Activated naive CD8-positive, alpha-beta T cell treated with anti-CD3 and anti-CD28 coated beads for 36 hours (primary cell): ENCODE results near the gene HLA-A. TPM values are rescaled to one million over a fixed set of nuclear protein-coding genes. Genes with fewer than 3 reads are reported as not detected.

Experiments used
- DNase-seq: peaks from one replicate; pipeline ENCODE4 v3.0.0; 2021
- H3K27ac Mint-ChIP-seq: one replicate; pipeline ENCODE4 v1.8.0; 2022; ENCODE audit warnings: mild to moderate bottlenecking, moderate library complexity, mixed read lengths
- H3K27me3 Mint-ChIP-seq: one replicate; pipeline ENCODE4 v1.8.0; 2022; ENCODE audit warnings: mild to moderate bottlenecking, mixed read lengths
- H3K36me3 Mint-ChIP-seq: one replicate; pipeline ENCODE4 v1.8.0; 2021; ENCODE audit warnings: mild to moderate bottlenecking, mixed read lengths
- H3K4me1 Mint-ChIP-seq: one replicate; pipeline ENCODE4 v1.8.0; 2021; ENCODE audit warnings: mixed read lengths
- H3K4me3 Mint-ChIP-seq: one replicate; pipeline ENCODE4 v1.8.0; 2022; ENCODE audit warnings: mild to moderate bottlenecking, moderate library complexity, mixed read lengths
- H3K9me3 Mint-ChIP-seq: one replicate; pipeline ENCODE4 v1.8.0; 2022; ENCODE audit warnings: mixed read lengths
- total RNA-seq, 2 experiments: library from RNA; stranded (reverse); gene quantifications; one replicate each; pipeline ENCODE4 v1.2.3, GENCODE V29; 2021

HLA-A gene
- total RNA-seq, result 1,000 to 10,000 TPM; 1,111 to 1,119 TPM

DNA sequence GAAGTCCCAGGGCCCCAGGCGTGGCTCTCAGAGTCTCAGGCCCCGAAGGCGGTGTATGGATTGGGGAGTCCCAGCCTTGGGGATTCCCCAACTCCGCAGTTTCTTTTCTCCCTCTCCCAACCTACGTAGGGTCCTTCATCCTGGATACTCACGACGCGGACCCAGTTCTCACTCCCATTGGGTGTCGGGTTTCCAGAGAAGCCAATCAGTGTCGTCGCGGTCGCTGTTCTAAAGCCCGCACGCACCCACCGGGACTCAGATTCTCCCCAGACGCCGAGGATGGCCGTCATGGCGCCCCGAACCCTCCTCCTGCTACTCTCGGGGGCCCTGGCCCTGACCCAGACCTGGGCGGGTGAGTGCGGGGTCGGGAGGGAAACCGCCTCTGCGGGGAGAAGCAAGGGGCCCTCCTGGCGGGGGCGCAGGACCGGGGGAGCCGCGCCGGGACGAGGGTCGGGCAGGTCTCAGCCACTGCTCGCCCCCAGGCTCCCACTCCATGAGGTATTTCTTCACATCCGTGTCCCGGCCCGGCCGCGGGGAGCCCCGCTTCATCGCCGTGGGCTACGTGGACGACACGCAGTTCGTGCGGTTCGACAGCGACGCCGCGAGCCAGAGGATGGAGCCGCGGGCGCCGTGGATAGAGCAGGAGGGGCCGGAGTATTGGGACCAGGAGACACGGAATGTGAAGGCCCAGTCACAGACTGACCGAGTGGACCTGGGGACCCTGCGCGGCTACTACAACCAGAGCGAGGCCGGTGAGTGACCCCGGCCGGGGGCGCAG lies at the start of gene HLA-A:
Gene HLA-A, plus strand, starts transcription at position 258 of the 778 bp plus-strand sequence. Its CDS starts 22 bp downstream, at position 280.
- Mint-ChIP-seq H3K4me3 (peak within 1 kb of the TSS; percentile 93), H3K4me1 (peaks cover 55% of the 10 kb centered on the region), H3K27ac (peak within 1 kb of the TSS; percentile 100), H3K9me3 (no peaks in the 10 kb centered on the region), H3K27me3 (peaks cover 3% of the 10 kb centered on the region), H3K36me3 (peaks cover 46% of the 10 kb centered on the region)
- peak; percentile 88 for DNase-seq

DNA sequence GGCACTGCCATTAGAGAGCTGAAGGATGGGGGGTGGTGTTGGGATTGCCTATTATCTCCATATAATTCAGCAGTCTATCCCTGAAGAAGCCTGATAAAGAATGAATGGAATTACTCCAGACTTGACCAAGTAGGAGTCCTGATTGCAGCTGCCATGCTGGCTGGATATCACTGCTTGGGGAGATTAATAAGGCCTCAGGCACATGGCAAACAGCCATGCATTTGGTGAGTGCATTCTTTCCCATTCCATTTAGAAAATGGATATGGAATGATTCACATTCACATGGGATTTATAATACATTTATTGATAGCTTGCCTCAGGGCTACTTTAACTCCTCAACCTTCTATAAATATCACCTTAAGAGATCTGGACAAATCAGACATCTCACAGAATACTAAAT lies 49.6 kb upstream of the HLA-A start:
- Mint-ChIP-seq H3K27ac (no peak overlapping the region), H3K27me3 (peaks cover 4% of the 10 kb centered on the region), H3K36me3 (peaks cover 2% of the 10 kb centered on the region), H3K4me3 (no peak overlapping the region), H3K9me3 (no peaks in the 10 kb centered on the region), H3K4me1 (peaks cover 2% of the 10 kb centered on the region)
- no peak for DNase-seq

DNA sequence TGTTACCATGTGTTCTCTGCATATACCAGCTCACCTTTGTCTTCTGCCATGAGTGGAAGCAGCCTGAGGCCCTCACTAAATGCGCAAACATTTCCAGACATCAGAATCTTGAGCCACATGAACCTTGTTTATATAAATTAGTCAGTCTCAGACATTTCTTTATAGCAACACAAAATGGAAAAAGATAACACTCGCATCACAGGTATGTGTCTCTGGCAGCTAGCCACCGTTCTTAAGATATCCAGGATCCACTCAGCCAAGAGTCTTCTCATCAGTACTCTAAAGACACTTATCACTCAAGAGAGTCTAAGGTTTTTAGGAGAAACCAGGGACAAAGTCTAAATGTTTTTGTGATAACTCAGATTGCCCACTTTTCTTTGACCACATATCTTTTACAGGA lies 43.1 kb upstream of the HLA-A start:
- H3K9me3 Mint-ChIP-seq, result peaks cover 2% of the 10 kb centered on the region

DNA sequence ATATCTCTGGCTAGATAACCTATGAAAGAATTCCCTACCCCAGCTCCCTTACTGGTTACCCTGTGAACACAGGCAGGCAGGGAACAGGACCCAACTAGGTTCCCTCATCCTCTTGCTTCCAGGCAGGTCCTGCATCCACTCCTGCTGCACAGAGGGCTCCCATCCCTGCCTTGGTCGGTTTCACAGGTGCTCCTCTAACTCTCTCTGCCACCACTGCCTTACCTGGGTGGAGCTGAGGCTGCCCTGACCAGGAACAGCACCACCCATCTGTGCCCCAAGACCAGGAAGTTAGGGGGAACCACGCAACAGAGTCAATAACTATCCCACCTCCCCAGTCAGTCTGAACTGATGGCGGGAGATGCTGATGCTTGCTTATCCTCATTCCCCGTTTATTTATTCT lies 37.0 kb upstream of the HLA-A start:
- Mint-ChIP-seq H3K4me3 (no peak overlapping the region), H3K4me1 (peaks cover 5% of the 10 kb centered on the region), H3K27me3 (peaks cover 13% of the 10 kb centered on the region), H3K36me3 (no peaks in the 10 kb centered on the region), H3K9me3 (no peaks in the 10 kb centered on the region), H3K27ac (no peak overlapping the region)
- DNase-seq, result no peak

More for the DNA sequence above, 43.1 kb upstream of the HLA-A start:
- no peak overlapping the region for H3K4me3 Mint-ChIP-seq
- no peaks in the 10 kb centered on the region for H3K4me1 Mint-ChIP-seq
- no peak overlapping the region for H3K27ac Mint-ChIP-seq
- H3K27me3 Mint-ChIP-seq, result peaks cover 12% of the 10 kb centered on the region
- peaks cover 1% of the 10 kb centered on the region for H3K36me3 Mint-ChIP-seq
- DNase-seq, result no peak

DNA sequence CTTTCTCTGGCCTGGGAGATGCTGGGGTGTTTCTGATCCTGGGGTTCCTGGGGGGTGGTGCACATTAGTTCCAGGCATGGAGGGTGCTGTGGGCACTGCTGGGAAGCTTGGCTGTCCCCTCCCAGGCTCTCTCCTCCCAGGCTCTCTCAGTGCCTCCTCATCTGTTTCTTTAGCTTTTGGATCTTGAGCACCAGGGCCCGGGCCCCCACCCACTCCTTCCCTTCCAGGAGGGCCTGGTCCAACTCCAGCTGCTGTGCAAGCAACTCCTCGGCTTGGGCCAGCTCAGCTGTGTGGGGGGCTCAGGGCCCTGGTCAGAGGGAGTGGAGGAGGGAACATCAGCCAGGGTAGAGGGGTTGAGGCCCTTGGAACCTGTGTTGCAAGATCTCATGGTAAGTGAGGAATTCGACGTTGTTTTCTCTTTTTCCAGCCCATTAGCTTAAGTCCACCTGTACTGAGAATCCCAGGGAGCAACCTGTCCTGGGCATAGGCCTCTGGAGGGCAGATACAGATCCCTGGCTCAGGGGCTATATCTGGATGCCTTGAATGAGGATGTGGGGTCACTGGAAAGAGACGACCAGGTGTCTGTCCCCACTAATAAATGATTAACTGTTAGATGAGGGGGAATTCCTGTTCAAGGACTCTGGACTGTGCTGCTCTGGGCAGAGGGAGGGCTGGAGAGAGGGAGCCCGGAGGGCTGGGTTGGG lies 34.5 kb upstream of the HLA-A start:
- no peak for DNase-seq
- no peaks in the 10 kb centered on the region for H3K36me3 Mint-ChIP-seq

DNA sequence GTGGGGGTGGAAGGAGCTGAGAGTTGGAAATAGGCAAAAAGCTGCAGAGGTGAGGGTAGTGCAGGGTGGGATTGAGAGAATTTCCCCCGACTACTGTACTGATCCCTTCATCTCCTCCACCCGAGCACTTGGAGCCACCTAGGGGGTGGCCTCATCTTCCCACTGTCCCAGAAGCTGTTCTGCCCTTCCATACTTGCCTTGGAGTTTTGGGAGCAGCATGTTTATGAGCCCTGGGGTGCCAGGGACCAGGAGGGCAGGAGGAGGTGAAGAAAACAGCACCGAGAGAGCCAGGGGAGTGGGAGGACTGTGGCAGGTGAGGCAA lies 34.0 kb upstream of the HLA-A start:
- no peak for DNase-seq
- H3K4me3 Mint-ChIP-seq, result no peak overlapping the region
- no peaks in the 10 kb centered on the region for H3K9me3 Mint-ChIP-seq
- peaks cover 18% of the 10 kb centered on the region for H3K27me3 Mint-ChIP-seq
- H3K4me1 Mint-ChIP-seq, result peaks cover 5% of the 10 kb centered on the region
- no peak overlapping the region for H3K27ac Mint-ChIP-seq
- no peaks in the 10 kb centered on the region for H3K36me3 Mint-ChIP-seq

More for the DNA sequence above, 34.5 kb upstream of the HLA-A start:
- Mint-ChIP-seq H3K4me1 (peaks cover 5% of the 10 kb centered on the region), H3K27me3 (peaks cover 18% of the 10 kb centered on the region), H3K4me3 (no peak overlapping the region), H3K27ac (no peak overlapping the region), H3K9me3 (no peaks in the 10 kb centered on the region)

DNA sequence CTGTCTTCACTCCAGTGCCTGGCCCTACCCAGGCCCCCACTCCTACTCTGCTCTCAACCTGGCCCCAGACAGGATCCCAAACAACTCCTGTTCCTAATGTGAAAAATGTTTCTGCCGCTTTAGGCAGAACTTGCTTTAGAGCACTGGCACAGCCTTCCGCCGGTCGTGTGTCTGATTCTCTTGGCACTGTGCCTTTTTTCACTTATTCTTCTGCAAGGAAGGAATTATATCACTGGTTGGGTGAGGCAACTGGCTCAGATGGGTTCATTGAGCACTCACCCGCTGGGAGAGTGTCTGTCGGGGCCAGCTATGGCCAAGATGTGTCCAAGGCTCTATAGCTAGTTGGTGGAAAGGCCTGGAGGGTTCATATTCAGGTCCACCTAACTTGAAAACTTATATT lies 33.6 kb upstream of the HLA-A start:
- no peaks in the 10 kb centered on the region for H3K9me3 Mint-ChIP-seq
- no peak for DNase-seq
- no peak overlapping the region for H3K4me3 Mint-ChIP-seq
- peaks cover 5% of the 10 kb centered on the region for H3K4me1 Mint-ChIP-seq
- H3K36me3 Mint-ChIP-seq, result no peaks in the 10 kb centered on the region
- H3K27me3 Mint-ChIP-seq, result peaks cover 18% of the 10 kb centered on the region
- H3K27ac Mint-ChIP-seq, result no peak overlapping the region

DNA sequence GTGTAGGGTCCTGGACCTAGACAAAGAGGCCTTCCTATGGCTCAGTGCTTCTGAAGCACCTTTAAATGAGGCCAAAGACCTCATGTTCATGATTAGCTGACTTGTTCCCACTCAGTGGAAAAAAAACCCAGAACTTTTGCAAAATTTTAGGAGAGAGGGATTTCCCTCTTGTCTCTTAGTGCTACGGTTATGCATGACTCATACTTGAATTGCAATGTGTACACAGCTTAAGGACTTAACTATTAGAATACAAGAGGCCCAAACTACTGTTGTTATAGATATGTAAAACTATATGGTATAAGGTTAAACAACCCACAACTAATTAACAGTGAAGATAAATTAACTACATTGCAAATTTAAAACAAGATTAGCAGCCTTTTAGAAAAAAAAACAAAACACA lies 32.3 kb upstream of the HLA-A start:
- Mint-ChIP-seq H3K9me3 (no peaks in the 10 kb centered on the region), H3K4me3 (no peak overlapping the region), H3K27ac (no peak overlapping the region), H3K36me3 (no peaks in the 10 kb centered on the region), H3K27me3 (peaks cover 18% of the 10 kb centered on the region), H3K4me1 (peaks cover 5% of the 10 kb centered on the region)
- DNase-seq, result no peak

DNA sequence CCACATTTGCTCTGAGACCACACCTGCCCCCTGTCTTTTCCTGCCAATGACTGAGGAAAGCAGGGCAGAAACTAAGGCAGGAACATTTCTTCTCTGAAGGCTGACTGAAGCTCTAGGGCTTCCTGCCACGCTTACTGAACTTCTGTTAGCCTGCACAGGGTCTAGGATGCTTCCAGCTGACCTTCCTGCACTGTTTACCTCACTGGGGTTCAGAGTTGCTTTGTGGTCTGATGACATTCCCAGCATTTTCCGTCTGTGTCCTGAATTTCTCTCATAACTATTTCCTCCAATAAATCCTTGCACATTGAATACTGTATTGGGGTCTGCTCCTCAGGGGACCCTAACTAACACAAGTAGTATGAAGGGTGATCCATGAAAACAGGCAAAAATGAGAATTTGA lies 29.5 kb upstream of the HLA-A start:
- H3K4me1 Mint-ChIP-seq, result peaks cover 5% of the 10 kb centered on the region
- no peaks in the 10 kb centered on the region for H3K9me3 Mint-ChIP-seq
- no peak for DNase-seq
- peaks cover 15% of the 10 kb centered on the region for H3K27me3 Mint-ChIP-seq
- H3K36me3 Mint-ChIP-seq, result no peaks in the 10 kb centered on the region
- H3K27ac Mint-ChIP-seq, result no peak overlapping the region
- H3K4me3 Mint-ChIP-seq, result no peak overlapping the region

DNA sequence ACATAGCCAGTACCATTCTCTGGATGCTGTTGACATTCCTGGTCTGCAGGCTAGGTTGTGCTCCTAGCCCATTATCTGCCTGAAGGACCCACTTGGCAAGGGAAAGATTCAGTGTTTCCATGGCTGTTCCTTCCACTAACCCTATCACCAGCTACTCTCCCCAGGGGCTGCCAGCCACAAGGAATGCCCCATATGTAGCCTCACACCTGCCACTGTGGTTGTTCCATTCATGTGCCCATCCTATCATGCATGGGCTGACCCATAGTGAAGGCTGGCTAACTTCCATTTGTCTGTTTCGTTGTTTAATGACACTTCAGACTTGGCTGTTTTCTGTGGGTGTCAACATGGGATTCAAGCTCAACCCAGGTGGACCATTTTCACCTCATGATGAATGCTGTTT lies 25.6 kb upstream of the HLA-A start:
- H3K27me3 Mint-ChIP-seq, result peaks cover 8% of the 10 kb centered on the region
- H3K36me3 Mint-ChIP-seq, result no peaks in the 10 kb centered on the region
- DNase-seq, result no peak
- H3K9me3 Mint-ChIP-seq, result no peaks in the 10 kb centered on the region
- no peaks in the 10 kb centered on the region for H3K4me1 Mint-ChIP-seq
- no peak overlapping the region for H3K27ac Mint-ChIP-seq
- H3K4me3 Mint-ChIP-seq, result no peak overlapping the region

DNA sequence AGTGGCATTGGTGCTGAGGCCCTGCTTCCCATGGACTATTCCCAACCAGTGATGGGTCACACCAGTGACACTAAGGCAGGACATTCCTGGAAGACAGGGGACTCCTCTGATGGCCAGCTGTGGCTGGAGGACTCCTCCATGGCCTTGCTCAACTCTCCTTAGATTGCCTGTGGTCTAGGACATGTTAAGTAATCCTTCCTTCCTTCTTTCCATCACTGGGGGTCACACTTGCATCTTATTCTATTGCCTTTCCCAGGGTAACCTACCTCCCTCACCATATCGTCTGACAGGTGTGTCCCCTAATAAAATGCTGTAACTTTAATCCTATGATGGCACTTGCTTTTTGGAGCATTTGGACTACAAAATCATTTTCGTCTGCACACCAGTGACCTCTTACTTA lies 24.5 kb upstream of the HLA-A start:
- no peak overlapping the region for H3K27ac Mint-ChIP-seq
- no peak for DNase-seq
- no peaks in the 10 kb centered on the region for H3K9me3 Mint-ChIP-seq
- H3K27me3 Mint-ChIP-seq, result no peaks in the 10 kb centered on the region
- H3K4me3 Mint-ChIP-seq, result no peak overlapping the region
- no peaks in the 10 kb centered on the region for H3K36me3 Mint-ChIP-seq
- H3K4me1 Mint-ChIP-seq, result no peaks in the 10 kb centered on the region

DNA sequence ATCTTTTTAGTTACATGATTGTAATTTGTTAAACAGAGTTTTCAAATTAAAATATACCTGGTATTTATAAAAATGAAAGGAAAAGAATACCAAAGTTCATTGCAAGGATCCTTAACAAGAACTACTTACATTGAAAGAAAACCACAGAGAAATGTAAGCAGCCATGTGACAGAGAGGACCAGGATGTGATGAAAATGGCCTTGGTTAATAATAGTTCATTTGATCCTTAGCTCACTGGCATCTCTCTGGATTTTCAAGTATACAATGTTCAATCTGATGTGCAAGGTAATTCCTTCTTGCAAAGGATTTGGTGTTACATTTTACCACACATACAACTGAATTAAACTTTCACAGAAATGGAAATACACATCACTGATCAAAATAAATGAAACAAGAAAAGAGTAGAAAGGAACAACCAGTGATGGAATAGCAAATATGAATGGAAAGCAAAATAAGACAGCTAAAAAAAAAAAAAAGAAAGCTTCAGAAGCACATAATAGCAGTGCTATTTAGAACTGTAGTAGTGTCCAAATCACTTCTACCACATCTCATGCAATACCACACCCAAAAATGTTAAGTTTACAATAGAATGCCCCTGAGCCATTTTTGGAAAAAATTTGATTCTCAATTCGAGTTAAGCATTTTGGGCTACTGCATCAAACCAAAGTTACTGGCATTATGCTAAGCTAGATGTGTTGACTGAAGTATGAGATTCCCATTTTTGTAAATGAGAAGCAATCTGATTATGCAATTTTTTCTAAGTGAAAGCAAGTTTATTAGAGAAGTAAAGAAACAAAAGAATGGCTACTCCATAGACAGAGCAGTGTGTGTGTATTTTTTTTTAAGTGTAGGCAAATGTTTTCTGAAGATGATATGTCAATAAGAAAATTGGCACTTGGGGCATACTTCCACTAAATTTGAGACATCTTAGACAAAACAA lies 22.6 kb upstream of the HLA-A start:
- Mint-ChIP-seq H3K9me3 (no peaks in the 10 kb centered on the region), H3K4me3 (no peak overlapping the region), H3K36me3 (no peaks in the 10 kb centered on the region), H3K27me3 (no peaks in the 10 kb centered on the region), H3K27ac (no peak overlapping the region), H3K4me1 (peaks cover 2% of the 10 kb centered on the region)
- DNase-seq, result no peak

DNA sequence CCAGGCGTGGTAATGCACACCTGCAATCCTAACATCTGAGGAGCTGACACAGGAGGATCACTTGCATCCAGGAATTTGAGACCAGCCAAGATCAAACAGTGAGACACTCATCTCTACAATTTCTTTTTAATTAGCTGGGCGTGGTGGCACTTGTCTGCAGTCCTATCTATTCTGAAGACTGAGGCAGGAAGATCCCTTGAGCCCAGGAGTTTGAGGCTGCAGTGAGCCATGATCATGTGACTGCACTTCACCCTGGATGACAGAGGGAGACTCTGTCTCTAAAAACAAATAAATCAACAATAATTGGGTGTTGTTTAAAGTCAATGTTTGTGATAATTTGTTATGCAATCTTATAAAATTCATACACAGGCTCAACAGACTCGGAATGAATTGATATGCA lies 18.0 kb upstream of the HLA-A start:
- peaks cover 11% of the 10 kb centered on the region for H3K4me1 Mint-ChIP-seq
- no peak for DNase-seq
- H3K4me3 Mint-ChIP-seq, result no peak overlapping the region
- H3K9me3 Mint-ChIP-seq, result no peaks in the 10 kb centered on the region
- H3K27ac Mint-ChIP-seq, result no peak overlapping the region
- no peaks in the 10 kb centered on the region for H3K27me3 Mint-ChIP-seq
- H3K36me3 Mint-ChIP-seq, result no peaks in the 10 kb centered on the region

DNA sequence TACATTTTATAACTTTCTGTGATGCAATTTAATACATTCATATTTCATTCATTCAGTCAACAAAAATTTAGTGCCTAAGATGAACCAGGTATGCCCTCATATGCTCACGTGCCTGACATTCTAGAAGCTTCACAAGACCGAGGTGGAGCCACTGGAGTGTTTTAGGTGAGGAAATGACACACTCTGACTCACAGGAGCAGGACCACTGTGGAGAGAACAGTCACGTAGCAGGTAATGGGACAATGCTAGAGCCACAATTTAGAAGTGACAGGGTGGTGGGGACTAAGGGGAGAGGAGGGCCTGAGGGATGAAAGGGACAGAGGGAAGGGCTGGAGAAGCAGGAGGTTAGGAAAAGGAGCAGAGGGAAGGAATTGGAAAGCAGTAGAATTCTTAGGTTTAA lies 17.6 kb upstream of the HLA-A start:
- no peaks in the 10 kb centered on the region for H3K27me3 Mint-ChIP-seq
- no peak overlapping the region for H3K27ac Mint-ChIP-seq
- no peaks in the 10 kb centered on the region for H3K36me3 Mint-ChIP-seq
- DNase-seq, result no peak
- peak overlapping the region; percentile 56 for H3K4me3 Mint-ChIP-seq
- H3K4me1 Mint-ChIP-seq, result peaks cover 11% of the 10 kb centered on the region
- no peaks in the 10 kb centered on the region for H3K9me3 Mint-ChIP-seq

DNA sequence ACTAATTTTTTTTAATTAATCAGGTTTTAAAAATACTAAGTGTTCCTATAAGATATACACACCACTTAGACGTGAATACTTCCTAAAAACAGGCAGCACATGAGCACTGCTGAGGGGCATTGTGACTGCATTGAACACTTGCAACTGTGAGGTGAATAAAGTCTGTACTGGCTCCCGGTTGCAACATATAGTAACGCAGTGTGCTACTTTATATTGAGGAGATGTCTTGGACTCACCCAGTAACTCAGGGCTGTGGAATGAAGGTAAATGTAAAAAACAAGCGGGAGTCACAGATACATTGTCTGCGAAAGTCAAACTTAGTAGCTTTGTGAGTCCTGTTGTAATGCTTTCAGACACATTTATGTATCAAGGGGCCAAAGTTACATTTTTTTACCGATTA lies 17.0 kb upstream of the HLA-A start:
- Mint-ChIP-seq H3K27ac (peak overlapping the region; percentile 45), H3K4me3 (peak overlapping the region; percentile 80), H3K9me3 (no peaks in the 10 kb centered on the region), H3K4me1 (peaks cover 11% of the 10 kb centered on the region), H3K36me3 (no peaks in the 10 kb centered on the region), H3K27me3 (no peaks in the 10 kb centered on the region)
- no peak for DNase-seq
